ENCODE results near the gene SLC16A3. TPM values are rescaled to one million over a fixed set of nuclear protein-coding genes. Genes with fewer than 3 reads are reported as not detected.

The SLC16A3 gene
- total and polyA plus RNA-seq, 2 donors (not counting 1 experiment from before 2014, with no cell fraction given) = 14.9 to 65.7 TPM

DNA sequence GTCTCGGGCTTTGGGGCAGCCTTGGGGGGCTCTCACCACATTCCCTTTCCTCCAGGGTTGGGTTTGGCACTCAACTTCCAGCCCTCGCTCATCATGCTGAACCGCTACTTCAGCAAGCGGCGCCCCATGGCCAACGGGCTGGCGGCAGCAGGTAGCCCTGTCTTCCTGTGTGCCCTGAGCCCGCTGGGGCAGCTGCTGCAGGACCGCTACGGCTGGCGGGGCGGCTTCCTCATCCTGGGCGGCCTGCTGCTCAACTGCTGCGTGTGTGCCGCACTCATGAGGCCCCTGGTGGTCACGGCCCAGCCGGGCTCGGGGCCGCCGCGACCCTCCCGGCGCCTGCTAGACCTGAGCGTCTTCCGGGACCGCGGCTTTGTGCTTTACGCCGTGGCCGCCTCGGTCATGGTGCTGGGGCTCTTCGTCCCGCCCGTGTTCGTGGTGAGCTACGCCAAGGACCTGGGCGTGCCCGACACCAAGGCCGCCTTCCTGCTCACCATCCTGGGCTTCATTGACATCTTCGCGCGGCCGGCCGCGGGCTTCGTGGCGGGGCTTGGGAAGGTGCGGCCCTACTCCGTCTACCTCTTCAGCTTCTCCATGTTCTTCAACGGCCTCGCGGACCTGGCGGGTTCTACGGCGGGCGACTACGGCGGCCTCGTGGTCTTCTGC is 8.4 kb downstream of the SLC16A3 start:
- no peak for ATAC-seq (ENCODE audit: low read depth)
- Histone ChIP-seq H3K4me1 (ENCODE audit: control insufficient read depth in 2 of 2, insufficient read depth in 2 of 2, low read length in 2 of 2) (peaks cover 15 to 68% of the 10 kb centered on the region in 2 donors), H4K20me1 (ENCODE audit: control insufficient read depth, insufficient read depth, low read length, poor library complexity, severe bottlenecking) (peaks cover 84% of the 10 kb centered on the region)

DNA sequence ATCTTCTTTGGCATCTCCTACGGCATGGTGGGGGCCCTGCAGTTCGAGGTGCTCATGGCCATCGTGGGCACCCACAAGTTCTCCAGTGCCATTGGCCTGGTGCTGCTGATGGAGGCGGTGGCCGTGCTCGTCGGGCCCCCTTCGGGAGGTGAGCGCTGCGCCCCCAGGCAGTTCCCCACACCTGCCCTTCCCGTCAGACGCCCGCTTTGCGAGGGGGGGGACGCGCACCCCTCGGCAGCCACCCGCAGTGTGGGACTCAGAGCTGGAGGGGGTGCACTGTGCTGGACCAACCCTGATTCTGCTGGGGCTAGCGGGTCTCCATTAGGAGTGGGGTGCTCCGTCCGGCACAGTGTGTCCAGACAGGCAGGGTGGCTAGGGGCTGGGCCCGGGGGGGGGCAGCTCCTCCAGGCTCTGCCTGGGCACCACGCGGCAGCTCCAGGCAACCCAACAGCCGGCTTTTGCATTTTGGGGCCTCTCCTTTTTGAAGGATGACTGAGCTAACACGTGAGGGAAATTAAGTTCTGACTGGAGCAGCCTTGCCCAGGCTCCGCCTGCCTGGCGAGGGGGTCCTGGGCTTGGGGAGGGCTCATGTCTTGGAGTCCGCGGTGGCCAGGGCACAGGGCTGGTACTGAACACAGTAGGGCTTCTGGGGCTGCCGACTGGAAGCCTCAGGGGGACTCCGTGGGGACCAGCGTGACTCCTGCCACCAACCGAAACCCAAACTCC is 9.1 kb downstream of the SLC16A3 start:
- H3K27me3 ChIP-seq (replicated peaks in 1 of 4; ENCODE audit: control extremely low read depth in 1 of 4, control insufficient read depth in 3 of 4, insufficient read depth in 4 of 4, low read length in 3 of 4) = no peaks in the 10 kb centered on the region
- TF ChIP-seq, protein P1, sequence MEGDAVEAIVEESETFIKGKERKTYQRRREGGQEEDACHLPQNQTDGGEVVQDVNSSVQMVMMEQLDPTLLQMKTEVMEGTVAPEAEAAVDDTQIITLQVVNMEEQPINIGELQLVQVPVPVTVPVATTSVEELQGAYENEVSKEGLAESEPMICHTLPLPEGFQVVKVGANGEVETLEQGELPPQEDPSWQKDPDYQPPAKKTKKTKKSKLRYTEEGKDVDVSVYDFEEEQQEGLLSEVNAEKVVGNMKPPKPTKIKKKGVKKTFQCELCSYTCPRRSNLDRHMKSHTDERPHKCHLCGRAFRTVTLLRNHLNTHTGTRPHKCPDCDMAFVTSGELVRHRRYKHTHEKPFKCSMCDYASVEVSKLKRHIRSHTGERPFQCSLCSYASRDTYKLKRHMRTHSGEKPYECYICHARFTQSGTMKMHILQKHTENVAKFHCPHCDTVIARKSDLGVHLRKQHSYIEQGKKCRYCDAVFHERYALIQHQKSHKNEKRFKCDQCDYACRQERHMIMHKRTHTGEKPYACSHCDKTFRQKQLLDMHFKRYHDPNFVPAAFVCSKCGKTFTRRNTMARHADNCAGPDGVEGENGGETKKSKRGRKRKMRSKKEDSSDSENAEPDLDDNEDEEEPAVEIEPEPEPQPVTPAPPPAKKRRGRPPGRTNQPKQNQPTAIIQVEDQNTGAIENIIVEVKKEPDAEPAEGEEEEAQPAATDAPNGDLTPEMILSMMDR (IDR thresholded peaks at IDR 0.05) = no peak
- no peak for TF ChIP-seq EZH2 (IDR thresholded peaks at IDR 0.05; ENCODE audit: borderline replicate concordance, insufficient read depth, low read depth, low read length, poor library complexity, severe bottlenecking)
- DNase-seq = no peak
- H3K27ac ChIP-seq (ENCODE audit: low read length in 2 of 2) = peak overlapping the region in 1 of 2 donors; percentile 39
- ATAC-seq (ENCODE audit: low read depth) = no peak
- peak overlapping the region; percentile 32 for H3K27ac Mint-ChIP-seq
- H2AFZ ChIP-seq (ENCODE audit: insufficient read depth, low read depth, low read length, poor library complexity, severe bottlenecking) = no peak overlapping the region
- H3K79me2 ChIP-seq (ENCODE audit: control insufficient read depth, insufficient read depth, low read length) = peaks cover 21% of the 10 kb centered on the region
- H3K9me3 ChIP-seq (ENCODE audit: control extremely low read depth in 1 of 3, control insufficient read depth in 2 of 3, insufficient read depth in 1 of 3, low read length in 2 of 3) = peaks cover 0 to under 1% (median 0%) of the 10 kb centered on the region in 3 donors
- peak overlapping the region in 1 of 5 experiments; percentile 11 for H3K4me3 ChIP-seq (ENCODE audit: control extremely low read depth in 1 of 5, extremely low read depth in 1 of 5, insufficient read depth in 1 of 5, low read depth in 2 of 5, low read length in 4 of 5)
- H4K20me1 ChIP-seq (ENCODE audit: control insufficient read depth, insufficient read depth, low read length, poor library complexity, severe bottlenecking) = peaks cover 88% of the 10 kb centered on the region
- WGBS (ENCODE audit: insufficient coverage) = 76% methylated on average over 25 of the region's 34 CpGs
- peaks cover 14 to 63% of the 10 kb centered on the region in 2 donors for H3K4me1 ChIP-seq (ENCODE audit: control insufficient read depth in 2 of 2, insufficient read depth in 2 of 2, low read length in 2 of 2)
- CTCF ChIA-PET = interaction anchor here (1.0 to 5.1 kb wide), 4 partner anchors 32 to 86 kb away, joined by 3 to 53 read pairs (median 6); no protein-coding TSS in a partner anchor
- H3K4me3 Mint-ChIP-seq = no peak overlapping the region
- peak overlapping the region; percentile 69 for H3K4me2 ChIP-seq (replicated peaks; ENCODE audit: low read depth, low read length, poor library complexity, severe bottlenecking)
- H3K36me3 ChIP-seq (replicated peaks in 1 of 2; ENCODE audit: control extremely low read depth in 1 of 2, control insufficient read depth in 1 of 2, extremely low read depth in 1 of 2, insufficient read depth in 2 of 2, low read length in 1 of 2) = peaks cover 0 to 16% of the 10 kb centered on the region in 2 experiments
- H3K9me3 Mint-ChIP-seq (ENCODE audit: insufficient read depth) = no peaks in the 10 kb centered on the region
- no peak overlapping the region for H3K9ac ChIP-seq (ENCODE audit: low read length)
- no peaks in the 10 kb centered on the region for H3K27me3 Mint-ChIP-seq
- peaks cover 58% of the 10 kb centered on the region for H3K4me1 Mint-ChIP-seq
- POLR2A ChIA-PET = interaction anchor here (0.8 kb wide), 1 partner anchor 32 kb away, joined by 7 read pairs; no protein-coding TSS in a partner anchor
- intact Hi-C loops (cut with micrococcal nuclease) = no loop called here

More for the DNA sequence above, 8.4 kb downstream of the SLC16A3 start:
- no peak overlapping the region for H3K9ac ChIP-seq (ENCODE audit: low read length)
- Mint-ChIP-seq H3K4me3 (no peak overlapping the region), H3K9me3 (ENCODE audit: insufficient read depth) (no peaks in the 10 kb centered on the region), H3K4me1 (peaks cover 56% of the 10 kb centered on the region), H3K27ac (no peak overlapping the region), H3K27me3 (no peaks in the 10 kb centered on the region)
- WGBS (ENCODE audit: insufficient coverage) = 93% methylated on average over 59 of the region's 59 CpGs
- intact Hi-C loops (cut with micrococcal nuclease) = no loop called here
- DNase-seq = no peak
- TF ChIP-seq EZH2 (IDR thresholded peaks at IDR 0.05; ENCODE audit: borderline replicate concordance, insufficient read depth, low read depth, low read length, poor library complexity, severe bottlenecking) = no peak
- no peaks in the 10 kb centered on the region for H3K9me3 ChIP-seq (ENCODE audit: control extremely low read depth in 1 of 3, control insufficient read depth in 2 of 3, insufficient read depth in 1 of 3, low read length in 2 of 3)
- H2AFZ ChIP-seq (ENCODE audit: insufficient read depth, low read depth, low read length, poor library complexity, severe bottlenecking) = no peak overlapping the region
- CTCF ChIA-PET = interaction anchor here (0.8 to 5.1 kb wide), 10 partner anchors 21 to 309 kb away, joined by 3 to 53 read pairs (median 4); no protein-coding TSS in a partner anchor
- peaks cover 0 to 11% of the 10 kb centered on the region in 2 experiments for H3K36me3 ChIP-seq (replicated peaks in 1 of 2; ENCODE audit: control extremely low read depth in 1 of 2, control insufficient read depth in 1 of 2, extremely low read depth in 1 of 2, insufficient read depth in 2 of 2, low read length in 1 of 2)
- POLR2A ChIA-PET = interaction anchor here (1.0 kb wide), 1 partner anchor 32 kb away, joined by 3 read pairs; no protein-coding TSS in a partner anchor
- no peak overlapping the region for H3K27ac ChIP-seq (ENCODE audit: low read length in 2 of 2)
- no peak overlapping the region for H3K4me2 ChIP-seq (replicated peaks; ENCODE audit: low read depth, low read length, poor library complexity, severe bottlenecking)
- no peak overlapping the region for H3K4me3 ChIP-seq (ENCODE audit: control extremely low read depth in 1 of 5, extremely low read depth in 1 of 5, insufficient read depth in 1 of 5, low read depth in 2 of 5, low read length in 4 of 5)
- no peaks in the 10 kb centered on the region for H3K27me3 ChIP-seq (replicated peaks in 1 of 4; ENCODE audit: control extremely low read depth in 1 of 4, control insufficient read depth in 3 of 4, insufficient read depth in 4 of 4, low read length in 3 of 4)
- H3K79me2 ChIP-seq (ENCODE audit: control insufficient read depth, insufficient read depth, low read length) = peaks cover 20% of the 10 kb centered on the region

All from B cell (primary cell).